Ovary (tissue), 3 donors: ENCODE measurements around the gene TRIM44.

Experiments
- EP300 ChIP-seq: sonication (generic); formaldehyde crosslinking; IDR thresholded peaks from one replicate; pipeline ENCODE4 v1.6.1; 2017; ENCODE audit warnings: antibody characterized with exemption
- POLR2A ChIP-seq: fragments of 450-650 bp; IDR thresholded peaks from one replicate; pipeline ENCODE4 v1.6.1; 2017; ENCODE audit warnings: antibody characterized with exemption, mild to moderate bottlenecking, moderate library complexity
- TF ChIP-seq, protein P1 (sequence below), 3 donors: fragments of 450-650 bp in 2 of 3; fragments of 200-600 bp in 1 of 3; IDR thresholded peaks; one replicate each; pipeline versions ENCODE4 v1.5.1 to v1.8.0; 2016 to 2022; ENCODE audit warnings: antibody characterized with exemption in 3 of 3, mild to moderate bottlenecking in 1 of 3
- donor health status: DM: no; HTN: no; CAD: no.

DNA sequence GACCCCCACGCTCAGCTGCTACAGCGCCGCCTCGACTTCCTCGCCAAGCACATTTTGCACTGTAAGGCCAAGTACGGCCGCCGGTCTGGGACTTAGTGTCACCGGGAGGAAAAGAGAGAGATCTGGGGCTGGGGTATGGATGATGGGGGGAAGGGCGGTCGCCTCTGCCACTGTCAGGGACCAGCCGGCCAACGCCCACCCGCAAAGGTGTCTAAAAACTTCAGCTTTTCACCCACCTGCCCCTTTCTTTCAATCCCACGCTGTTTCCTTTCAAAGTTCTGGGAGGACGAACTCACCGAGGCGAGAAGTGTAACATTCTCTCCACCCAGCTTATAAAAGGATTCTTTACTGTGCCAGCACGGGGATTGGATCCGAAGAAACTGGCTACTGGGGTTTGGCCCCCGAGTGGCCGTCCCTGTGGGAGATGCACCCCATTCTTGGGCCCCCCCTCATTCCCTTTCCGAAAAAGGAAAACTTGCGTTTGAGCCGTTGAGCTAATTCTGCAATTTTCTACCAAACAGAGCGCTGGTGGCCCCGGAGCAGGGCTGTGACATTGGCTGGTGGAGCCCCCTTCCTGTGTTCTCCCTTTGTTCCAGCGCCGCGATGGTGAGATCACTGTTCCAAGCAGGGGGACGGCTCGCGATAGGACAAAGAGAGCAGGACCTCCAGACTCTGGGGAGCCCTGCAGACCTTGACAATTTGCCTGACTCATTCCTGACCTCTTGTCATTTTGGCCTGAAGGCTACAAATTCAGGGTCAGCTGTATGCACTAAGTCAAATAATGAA lies 42.5 kb upstream of the TRIM44 start:
- no peak for TF ChIP-seq POLR2A
- TF ChIP-seq, protein P1, sequence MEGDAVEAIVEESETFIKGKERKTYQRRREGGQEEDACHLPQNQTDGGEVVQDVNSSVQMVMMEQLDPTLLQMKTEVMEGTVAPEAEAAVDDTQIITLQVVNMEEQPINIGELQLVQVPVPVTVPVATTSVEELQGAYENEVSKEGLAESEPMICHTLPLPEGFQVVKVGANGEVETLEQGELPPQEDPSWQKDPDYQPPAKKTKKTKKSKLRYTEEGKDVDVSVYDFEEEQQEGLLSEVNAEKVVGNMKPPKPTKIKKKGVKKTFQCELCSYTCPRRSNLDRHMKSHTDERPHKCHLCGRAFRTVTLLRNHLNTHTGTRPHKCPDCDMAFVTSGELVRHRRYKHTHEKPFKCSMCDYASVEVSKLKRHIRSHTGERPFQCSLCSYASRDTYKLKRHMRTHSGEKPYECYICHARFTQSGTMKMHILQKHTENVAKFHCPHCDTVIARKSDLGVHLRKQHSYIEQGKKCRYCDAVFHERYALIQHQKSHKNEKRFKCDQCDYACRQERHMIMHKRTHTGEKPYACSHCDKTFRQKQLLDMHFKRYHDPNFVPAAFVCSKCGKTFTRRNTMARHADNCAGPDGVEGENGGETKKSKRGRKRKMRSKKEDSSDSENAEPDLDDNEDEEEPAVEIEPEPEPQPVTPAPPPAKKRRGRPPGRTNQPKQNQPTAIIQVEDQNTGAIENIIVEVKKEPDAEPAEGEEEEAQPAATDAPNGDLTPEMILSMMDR (IDR thresholded peaks at IDR 0.05) = no peak
- TF ChIP-seq EP300 = no peak
